Ammon's horn (tissue), 1 donor: ENCODE measurements around the gene PIEZO2.
"Not testable (repeated sequence)": the region's sequence is repeated elsewhere in the genome, so short reads cannot be mapped to it uniquely, and the experiment has no call there.

Experiments
- DNase-seq: peaks from one replicate; pipeline ENCODE4 v3.0.0-alpha.2; 2016; ENCODE audit warnings: low spot score

The PIEZO2 gene

GRCh38 chr18:11149441-11150270, at the start of gene PIEZO2:
PIEZO2 (minus strand) TSS chr18:11149569; CDS start chr18:11148588, 981 bp downstream.
- DNase-seq, result peak; percentile 77

GRCh38 chr18:11183637-11184036, 34.3 kb upstream of the PIEZO2 start:
- no peak for DNase-seq

- not testable (repeated sequence) for DNase-seq
Measured at GRCh38 chr18:11181629-11182028, 32.3 kb upstream of the PIEZO2 start.

- DNase-seq, result no peak
Measured at GRCh38 chr18:11179959-11180519, 30.7 kb upstream of the PIEZO2 start.

- DNase-seq, result no peak
Measured at GRCh38 chr18:11178951-11179549, 29.7 kb upstream of the PIEZO2 start.

- DNase-seq, result no peak
Measured at GRCh38 chr18:11177382-11177781, 28.0 kb upstream of the PIEZO2 start.

GRCh38 chr18:11176481-11176881, 27.1 kb upstream of the PIEZO2 start:
- no peak for DNase-seq

GRCh38 chr18:11175266-11175979, 26.1 kb upstream of the PIEZO2 start:
- no peak for DNase-seq

GRCh38 chr18:11174179-11174578, 24.8 kb upstream of the PIEZO2 start:
- DNase-seq, result not testable (repeated sequence)

- no peak for DNase-seq
Measured at GRCh38 chr18:11167778-11168177, 18.4 kb upstream of the PIEZO2 start.

- no peak for DNase-seq
Measured at GRCh38 chr18:11165952-11166351, 16.6 kb upstream of the PIEZO2 start.

GRCh38 chr18:11165138-11165537, 15.8 kb upstream of the PIEZO2 start:
- DNase-seq, result no peak

GRCh38 chr18:11163665-11164064, 14.3 kb upstream of the PIEZO2 start:
- DNase-seq, result no peak

GRCh38 chr18:11162889-11163288, 13.5 kb upstream of the PIEZO2 start:
- DNase-seq, result no peak

GRCh38 chr18:11162462-11162861, 13.1 kb upstream of the PIEZO2 start:
- DNase-seq, result no peak

- DNase-seq, result no peak
Measured at GRCh38 chr18:11160313-11160712, 10.9 kb upstream of the PIEZO2 start.

GRCh38 chr18:11159844-11160243, 10.5 kb upstream of the PIEZO2 start:
- DNase-seq, result no peak

- no peak for DNase-seq
Measured at GRCh38 chr18:11156978-11157377, 7.6 kb upstream of the PIEZO2 start.

GRCh38 chr18:11155034-11155759, 5.8 kb upstream of the PIEZO2 start:
- DNase-seq, result no peak

GRCh38 chr18:11154368-11154989, 5.1 kb upstream of the PIEZO2 start:
- peak; percentile 70 for DNase-seq

GRCh38 chr18:11153097-11153496, 3.7 kb upstream of the PIEZO2 start:
- DNase-seq, result no peak

GRCh38 chr18:11150271-11150615, 874 bp upstream of the PIEZO2 start:
- no peak for DNase-seq
